Measurements from ENCODE around the gene LDLRAD3. TPM values are rescaled to one million over a fixed set of nuclear protein-coding genes. Genes with fewer than 3 reads are reported as not detected.

LDLRAD3 gene
- total RNA-seq, 1 experiment from 2014 or later = 12.1 TPM

DNA sequence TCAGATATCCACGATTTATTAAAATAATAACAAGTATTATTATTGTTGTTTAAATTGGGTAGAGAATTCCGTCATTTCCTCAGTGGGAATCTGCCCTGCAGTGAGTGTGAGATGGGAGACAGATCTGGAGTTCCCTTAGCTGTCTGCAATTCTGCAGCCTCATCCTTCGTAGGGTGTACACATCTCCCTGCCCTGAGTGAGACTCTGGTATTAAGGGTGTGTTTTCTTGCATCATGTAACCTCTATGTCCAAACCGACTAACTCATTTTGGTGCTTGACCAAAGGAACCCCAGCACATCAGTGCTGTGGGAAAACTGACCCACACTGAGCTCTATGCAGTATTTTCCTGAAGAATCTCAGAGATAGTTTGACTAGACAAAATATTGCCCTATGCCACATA is 157.6 kb downstream of the LDLRAD3 start:
- Histone ChIP-seq H2BK120ac (ENCODE audit: low read depth, low read length, poor library complexity, severe bottlenecking) (no peak overlapping the region), H4K91ac (ENCODE audit: insufficient read length, low read depth, low read length) (no peak overlapping the region), H4K20me1 (ENCODE audit: control insufficient read depth, insufficient read depth, insufficient read length) (no peaks in the 10 kb centered on the region), H2AK5ac (ENCODE audit: insufficient read length, low read length) (no peak overlapping the region), H3T11ph (ENCODE audit: low read length) (no peak overlapping the region), H2BK20ac (ENCODE audit: low read depth, low read length, poor library complexity, severe bottlenecking) (no peak overlapping the region), H3K23me2 (ENCODE audit: insufficient read length, low read depth, low read length, poor library complexity, severe bottlenecking) (no peaks in the 10 kb centered on the region), H2BK5ac (ENCODE audit: insufficient read length, low read length) (no peak overlapping the region), H2BK15ac (ENCODE audit: low read depth, low read length) (no peak overlapping the region), H3K23ac (ENCODE audit: insufficient read length, low read depth, low read length) (no peak overlapping the region), H4K5ac (ENCODE audit: insufficient read length, low read depth, low read length) (no peak overlapping the region), H2BK12ac (ENCODE audit: insufficient read length, low read depth, low read length) (no peak overlapping the region), H3K4ac (ENCODE audit: low read depth, low read length) (no peak overlapping the region), H3K9me3 (ENCODE audit: control insufficient read depth, low read depth, low read length) (no peaks in the 10 kb centered on the region), H3K56ac (ENCODE audit: insufficient read length, low read depth, low read length) (no peak overlapping the region), H3K4me2 (ENCODE audit: insufficient read depth, insufficient read length, low read length) (no peak overlapping the region), H3K9ac (ENCODE audit: extremely low read depth, insufficient read length, low read length) (no peak overlapping the region), H4K8ac (replicated peaks; ENCODE audit: insufficient read length, low read depth, low read length) (no peak overlapping the region), H3K79me2 (ENCODE audit: insufficient read depth, low read length) (no peaks in the 10 kb centered on the region), H2AFZ (ENCODE audit: low read length) (no peak overlapping the region), H3K14ac (ENCODE audit: insufficient read depth, low read length) (no peak overlapping the region), H3K4me1 (ENCODE audit: insufficient read depth, low read length) (peaks cover 15% of the 10 kb centered on the region), H3K79me1 (ENCODE audit: insufficient read depth, low read depth, low read length, poor library complexity, severe bottlenecking) (no peaks in the 10 kb centered on the region), H3K18ac (ENCODE audit: insufficient read length, low read depth, low read length) (no peak overlapping the region), H3K27me3 (ENCODE audit: insufficient read depth, low read length) (no peaks in the 10 kb centered on the region), H3K27ac (ENCODE audit: insufficient read length, low read depth, low read length) (no peak overlapping the region)
- TF ChIP-seq, protein P1, sequence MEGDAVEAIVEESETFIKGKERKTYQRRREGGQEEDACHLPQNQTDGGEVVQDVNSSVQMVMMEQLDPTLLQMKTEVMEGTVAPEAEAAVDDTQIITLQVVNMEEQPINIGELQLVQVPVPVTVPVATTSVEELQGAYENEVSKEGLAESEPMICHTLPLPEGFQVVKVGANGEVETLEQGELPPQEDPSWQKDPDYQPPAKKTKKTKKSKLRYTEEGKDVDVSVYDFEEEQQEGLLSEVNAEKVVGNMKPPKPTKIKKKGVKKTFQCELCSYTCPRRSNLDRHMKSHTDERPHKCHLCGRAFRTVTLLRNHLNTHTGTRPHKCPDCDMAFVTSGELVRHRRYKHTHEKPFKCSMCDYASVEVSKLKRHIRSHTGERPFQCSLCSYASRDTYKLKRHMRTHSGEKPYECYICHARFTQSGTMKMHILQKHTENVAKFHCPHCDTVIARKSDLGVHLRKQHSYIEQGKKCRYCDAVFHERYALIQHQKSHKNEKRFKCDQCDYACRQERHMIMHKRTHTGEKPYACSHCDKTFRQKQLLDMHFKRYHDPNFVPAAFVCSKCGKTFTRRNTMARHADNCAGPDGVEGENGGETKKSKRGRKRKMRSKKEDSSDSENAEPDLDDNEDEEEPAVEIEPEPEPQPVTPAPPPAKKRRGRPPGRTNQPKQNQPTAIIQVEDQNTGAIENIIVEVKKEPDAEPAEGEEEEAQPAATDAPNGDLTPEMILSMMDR (conservative IDR thresholded peaks at IDR 0.05) = no peak
- H3K27ac Mint-ChIP-seq = no peak overlapping the region
- no peak overlapping the region for H3K4me3 Mint-ChIP-seq
- H3K9me3 Mint-ChIP-seq = peaks cover 0 to 5% of the 10 kb centered on the region in 2 experiments; a peak in 1 of 5 replicates
- H3K27me3 Mint-ChIP-seq (ENCODE audit: low read depth) = no peaks in the 10 kb centered on the region
- peaks cover 23 to 39% (median 37%) of the 10 kb centered on the region in 3 experiments for H3K36me3 Mint-ChIP-seq (ENCODE audit: insufficient read depth in 1 of 3, low read depth in 3 of 3)
- H3K4me1 Mint-ChIP-seq = peaks cover 34 to 38% of the 10 kb centered on the region in 2 experiments
- no CpG with 5 or more reads among the region's 4 CpGs for WGBS (ENCODE audit: extremely low coverage, insufficient read length, low lambda C conversion rate)
- no peak for DNase-seq
